B cell (primary cell): ENCODE results near the gene CFAP70. TPM values are rescaled to one million over a fixed set of nuclear protein-coding genes. Genes with fewer than 3 reads are reported as not detected.
A peak's percentile ranks its signal among the peaks of the same experiment; 100 is the strongest.

Experiments
- ATAC-seq: fragments of 200-7000 bp; cut with Tn5 transposase; one replicate; pipeline ENCODE4 v1.10.0; 2021; ENCODE audit warnings: low read depth, mild to moderate bottlenecking, moderate number of reproducible peaks, moderate library complexity
- CTCF ChIA-PET: fragments of 350-600 bp; sonication (Branson Sonifier 250); formaldehyde crosslinking; loops from one replicate; lab custom pipeline; 2021; ENCODE audit warnings: antibody characterized with exemption, inconsistent platforms; lab: Charles Lee
- POLR2A ChIA-PET: fragments of 350-600 bp; sonication (Branson Sonifier 250); formaldehyde crosslinking; loops from one replicate; lab custom pipeline; 2021; ENCODE audit warnings: antibody characterized with exemption; lab: Charles Lee
- DNase-seq: peaks from one replicate; pipeline ENCODE4 v3.0.0; 2013
- H2AFZ ChIP-seq: 2 replicates; pipeline ENCODE4 v1.6.1; 2012; ENCODE audit warnings: mild to moderate bottlenecking, low read depth, low read length; ENCODE audit not compliant: insufficient read depth, poor library complexity, severe bottlenecking
- H3K27ac ChIP-seq, 2 donors: 1 replicate in 1 of 2; 2 replicates in 1 of 2; pipeline ENCODE4 v1.5.1; 2012 to 2013; ENCODE audit warnings: low read length in 2 of 2, mild to moderate bottlenecking in 2 of 2, moderate library complexity in 1 of 2
- H3K27me3 ChIP-seq, 4 experiments: fragments of 200-600 bp in 1 of 4; sonication (generic) in 1 of 4; replicated peaks in 1 of 4; 1 replicate in 2 of 4; 2 replicates in 2 of 4; pipeline versions ENCODE4 v1.6.1 to v1.7.0; 2013 to 2016; ENCODE audit warnings: low read length in 3 of 4, mild to moderate bottlenecking in 2 of 4, mixed read lengths in 1 of 4, moderate library complexity in 1 of 4; ENCODE audit not compliant: insufficient read depth in 4 of 4, control insufficient read depth in 3 of 4; ENCODE audit errors: control extremely low read depth in 1 of 4
- H3K36me3 ChIP-seq, 2 experiments: replicated peaks in 1 of 2; 1 replicate in 1 of 2; 2 replicates in 1 of 2; pipeline versions ENCODE4 v1.6.1 to v1.7.1; 2013; ENCODE audit warnings: low read length in 1 of 2; ENCODE audit not compliant: insufficient read depth in 2 of 2, control insufficient read depth in 1 of 2; ENCODE audit errors: control extremely low read depth in 1 of 2, extremely low read depth in 1 of 2
- H3K4me1 ChIP-seq, 2 donors: fragments of 200-600 bp in 1 of 2; sonication (generic) in 1 of 2; 1 replicate in 1 of 2; 2 replicates in 1 of 2; pipeline versions ENCODE4 v1.5.1 to v1.6.1; 2013 to 2017; ENCODE audit warnings: low read length in 2 of 2; ENCODE audit not compliant: control insufficient read depth in 2 of 2, insufficient read depth in 2 of 2
- H3K4me2 ChIP-seq: replicated peaks from 2 replicates; pipeline ENCODE3; 2012; ENCODE audit warnings: mild to moderate bottlenecking, low read depth, low read length; ENCODE audit not compliant: poor library complexity, severe bottlenecking
- H3K4me3 ChIP-seq, 5 experiments: fragments of 200-600 bp in 1 of 5; sonication (generic) in 1 of 5; 1 replicate in 3 of 5; 2 replicates in 2 of 5; pipeline versions ENCODE4 v1.5.1 to v1.7.0; 2011 to 2016; ENCODE audit warnings: low read length in 4 of 5, mild to moderate bottlenecking in 4 of 5, low read depth in 2 of 5, control low read depth in 1 of 5, moderate library complexity in 1 of 5; ENCODE audit not compliant: insufficient read depth in 1 of 5; ENCODE audit errors: control extremely low read depth in 1 of 5, extremely low read depth in 1 of 5
- H3K79me2 ChIP-seq: fragments of 200-600 bp; sonication (generic); one replicate; pipeline ENCODE4 v1.6.0; 2016; ENCODE audit warnings: low read length; ENCODE audit not compliant: control insufficient read depth, insufficient read depth
- H3K9ac ChIP-seq: fragments of 200-600 bp; sonication (generic); 2 replicates; pipeline ENCODE4 v1.6.1; 2017; ENCODE audit warnings: mild to moderate bottlenecking, low read length, moderate library complexity
- H3K9me3 ChIP-seq, 3 donors: one replicate each; pipeline versions ENCODE4 v1.6.1 to v1.7.1; 2013; ENCODE audit warnings: low read length in 2 of 3; ENCODE audit not compliant: control insufficient read depth in 2 of 3, insufficient read depth in 1 of 3; ENCODE audit errors: control extremely low read depth in 1 of 3
- H4K20me1 ChIP-seq: 2 replicates; pipeline ENCODE4 v1.6.0; 2012; ENCODE audit warnings: mild to moderate bottlenecking, low read length; ENCODE audit not compliant: insufficient read depth, control insufficient read depth, poor library complexity, severe bottlenecking
- H3K27ac Mint-ChIP-seq: one replicate; pipeline ENCODE4 v1.8.0; 2021; ENCODE audit warnings: mixed read lengths
- H3K27me3 Mint-ChIP-seq: one replicate; pipeline ENCODE4 v1.8.0; 2021; ENCODE audit warnings: mixed read lengths
- H3K4me1 Mint-ChIP-seq: one replicate; pipeline ENCODE4 v1.8.0; 2021; ENCODE audit warnings: mixed read lengths
- H3K4me3 Mint-ChIP-seq: one replicate; pipeline ENCODE4 v1.8.0; 2021; ENCODE audit warnings: mixed read lengths
- H3K9me3 Mint-ChIP-seq: one replicate; pipeline ENCODE4 v1.8.0; 2022; ENCODE audit warnings: mixed read lengths; ENCODE audit not compliant: insufficient read depth
- EZH2 ChIP-seq: IDR thresholded peaks from 2 replicates; pipeline ENCODE4 v1.6.1; 2012; ENCODE audit warnings: borderline replicate concordance, low read depth, mild to moderate bottlenecking, moderate library complexity, low read length; ENCODE audit not compliant: insufficient read depth, poor library complexity, severe bottlenecking
- WGBS: methylation state at CpG from one replicate; pipeline ENCODE4 v1.1.5; 2013; ENCODE audit warnings: missing lambda C conversion rate; ENCODE audit not compliant: insufficient coverage; 5-methylcytosine and 5-hydroxymethylcytosine counted together
- intact Hi-C: fragments of 100-400 bp; cut with micrococcal nuclease; formaldehyde crosslinking; loops from one replicate; pipeline ENCODE4 v1.10.0; 2022
- polyA plus RNA-seq: library from polyadenylated mRNA; depleted of rRNA; stranded (reverse); fragments of >200 nt; gene quantifications from 2 replicates; pipeline ENCODE4 v1.2.3, GENCODE V29; 2012
- total RNA-seq, 2 donors: library from RNA; stranded (reverse); fragments of 120-200 nt in 1 of 2; gene quantifications; 1 replicate in 1 of 2; 2 replicates in 1 of 2; pipeline versions ENCODE4 v1.2.3 to v1.2.4, GENCODE V29; 2013 to 2022
- TF ChIP-seq, protein P1 (sequence below): fragments of 200-600 bp; IDR thresholded peaks from one replicate; pipeline ENCODE4 v1.8.0; 2022; ENCODE audit warnings: antibody characterized with exemption, mild to moderate bottlenecking

CFAP70 gene
- total and polyA plus RNA-seq, 2 donors (not counting 1 experiment from before 2014, with no cell fraction given), result 1.6 to 3.6 TPM

DNA sequence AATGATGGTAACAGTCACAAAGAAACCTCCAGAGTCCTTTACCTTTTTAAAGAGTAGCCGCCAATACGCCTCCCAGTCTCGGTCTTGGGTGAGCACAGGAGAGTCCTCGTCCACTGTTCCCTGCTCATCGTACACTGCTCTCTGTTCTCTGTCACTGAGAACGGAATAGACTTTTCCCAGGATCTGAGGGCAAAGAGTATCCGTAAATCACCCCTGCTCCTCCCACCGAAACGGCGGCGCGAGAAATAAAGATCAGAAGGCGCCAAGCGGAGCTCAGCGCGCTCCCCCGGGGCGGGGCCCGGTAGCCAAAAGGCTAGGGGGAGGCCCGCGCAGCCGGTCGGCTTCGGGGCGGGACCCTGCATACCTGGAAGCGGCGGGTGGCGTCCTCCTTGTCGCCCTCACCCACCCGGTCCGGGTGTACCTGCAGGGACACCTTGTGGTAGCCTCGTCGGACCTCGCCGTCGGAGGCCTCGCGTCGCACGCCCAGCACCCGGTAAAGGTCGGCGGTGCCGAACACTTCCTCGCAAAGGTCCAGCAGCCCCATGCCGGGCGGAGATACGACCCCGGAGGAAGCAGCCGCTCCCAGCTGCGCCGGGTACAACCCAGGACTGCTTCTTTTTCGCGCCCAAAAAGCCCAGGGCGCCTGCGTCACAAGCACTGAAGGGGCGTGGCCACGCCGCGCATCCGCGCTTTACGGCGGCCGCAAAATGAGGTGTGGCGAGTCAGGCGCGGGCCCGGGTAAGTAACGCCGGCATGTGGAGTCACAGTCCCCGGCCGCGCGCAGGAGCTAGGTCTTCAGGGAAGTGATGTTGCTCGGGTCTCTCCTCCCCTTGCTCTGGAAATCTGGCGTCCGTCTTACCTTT is 111.8 kb downstream of the CFAP70 start, which contains the start of gene DNAJC9:
DNAJC9 (minus strand) TSS at position 610 of the 863 bp plus-strand sequence; CDS start at position 544, 66 bp downstream.
- peaks cover 49% of the 10 kb centered on the region for H3K79me2 ChIP-seq
- Mint-ChIP-seq H3K9me3 (no peaks in the 10 kb centered on the region), H3K4me3 (peak within 1 kb of the TSS; percentile 96), H3K27me3 (no peaks in the 10 kb centered on the region), H3K27ac (peak within 1 kb of the TSS; percentile 94), H3K4me1 (peaks cover 54% of the 10 kb centered on the region)
- ChIA-PET POLR2A (interaction anchor here (0.6 to 2.0 kb wide), 3 partner anchors 150 to 210 kb away, joined by 5 to 7 read pairs (median 6); partner anchors contain the start of genes ANXA7 and P4HA1), CTCF (interaction anchor here (1.4 kb wide), 1 partner anchor 150 kb away, joined by 3 read pairs; the partner anchor contains the start of gene P4HA1)
- H3K4me2 ChIP-seq, result peak within 1 kb of the TSS; percentile 72
- H3K4me3 ChIP-seq, result peak within 1 kb of the TSS; percentile 75 to 83 (median 79)
- intact Hi-C loops, result loop anchor here (1.0 to 10.0 kb wide), 6 partner anchors 79 to 892 kb away; partner anchors contain the start of genes ANXA7, CFAP70, DNAJB12 and ECD
- no peaks in the 10 kb centered on the region for H3K27me3 ChIP-seq
- H3K9ac ChIP-seq, result peak within 1 kb of the TSS; percentile 82
- peak; percentile 86 for ATAC-seq
- under 1% methylated on average over 78 of the region's 78 CpGs for WGBS
- peak within 1 kb of the TSS; percentile 85 for H2AFZ ChIP-seq
- DNase-seq, result peak; percentile 97
- H3K9me3 ChIP-seq, result no peaks in the 10 kb centered on the region
- H4K20me1 ChIP-seq, result no peaks in the 10 kb centered on the region
- H3K27ac ChIP-seq, result peak within 1 kb of the TSS; percentile 85 to 86
- peaks cover 0 to 15% of the 10 kb centered on the region in 2 experiments for H3K36me3 ChIP-seq
- TF ChIP-seq, protein P1, sequence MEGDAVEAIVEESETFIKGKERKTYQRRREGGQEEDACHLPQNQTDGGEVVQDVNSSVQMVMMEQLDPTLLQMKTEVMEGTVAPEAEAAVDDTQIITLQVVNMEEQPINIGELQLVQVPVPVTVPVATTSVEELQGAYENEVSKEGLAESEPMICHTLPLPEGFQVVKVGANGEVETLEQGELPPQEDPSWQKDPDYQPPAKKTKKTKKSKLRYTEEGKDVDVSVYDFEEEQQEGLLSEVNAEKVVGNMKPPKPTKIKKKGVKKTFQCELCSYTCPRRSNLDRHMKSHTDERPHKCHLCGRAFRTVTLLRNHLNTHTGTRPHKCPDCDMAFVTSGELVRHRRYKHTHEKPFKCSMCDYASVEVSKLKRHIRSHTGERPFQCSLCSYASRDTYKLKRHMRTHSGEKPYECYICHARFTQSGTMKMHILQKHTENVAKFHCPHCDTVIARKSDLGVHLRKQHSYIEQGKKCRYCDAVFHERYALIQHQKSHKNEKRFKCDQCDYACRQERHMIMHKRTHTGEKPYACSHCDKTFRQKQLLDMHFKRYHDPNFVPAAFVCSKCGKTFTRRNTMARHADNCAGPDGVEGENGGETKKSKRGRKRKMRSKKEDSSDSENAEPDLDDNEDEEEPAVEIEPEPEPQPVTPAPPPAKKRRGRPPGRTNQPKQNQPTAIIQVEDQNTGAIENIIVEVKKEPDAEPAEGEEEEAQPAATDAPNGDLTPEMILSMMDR, result no peak
- no peak for TF ChIP-seq EZH2
- H3K4me1 ChIP-seq, result peaks cover 24 to 27% of the 10 kb centered on the region in 2 donors
